AG09309 (cell line): ENCODE data around the gene CRTC3.

Source experiments
- DNase-seq: peaks from one replicate; pipeline ENCODE4 v3.0.0-alpha.2; 2010; ENCODE audit warnings: low read depth
- H3K4me3 ChIP-seq: 2 replicates; pipeline ENCODE4 v1.5.1; 2011; ENCODE audit warnings: mild to moderate bottlenecking, low read depth, low read length, moderate library complexity; ENCODE audit not compliant: control insufficient read depth
- CTCF ChIP-seq: IDR thresholded peaks from 2 replicates; pipeline ENCODE4 v1.5.1; 2011; ENCODE audit warnings: mild to moderate bottlenecking, low read depth, low read length, inconsistent platforms; ENCODE audit not compliant: insufficient read depth, control insufficient read depth; ENCODE audit errors: missing control alignments

CRTC3 gene

GRCh38 chr15:90586948-90587347, 57.2 kb downstream of the CRTC3 start:
- no peak overlapping the region for H3K4me3 ChIP-seq
- no peak for DNase-seq
- TF ChIP-seq CTCF = no peak

GRCh38 chr15:90588427-90588826, 58.7 kb downstream of the CRTC3 start:
- no peak overlapping the region for H3K4me3 ChIP-seq
- no peak for DNase-seq
- no peak for TF ChIP-seq CTCF

- DNase-seq = no peak
- no peak overlapping the region for H3K4me3 ChIP-seq
- no peak for TF ChIP-seq CTCF
Observed at GRCh38 chr15:90591524-90591923, 61.8 kb downstream of the CRTC3 start.

DNA sequence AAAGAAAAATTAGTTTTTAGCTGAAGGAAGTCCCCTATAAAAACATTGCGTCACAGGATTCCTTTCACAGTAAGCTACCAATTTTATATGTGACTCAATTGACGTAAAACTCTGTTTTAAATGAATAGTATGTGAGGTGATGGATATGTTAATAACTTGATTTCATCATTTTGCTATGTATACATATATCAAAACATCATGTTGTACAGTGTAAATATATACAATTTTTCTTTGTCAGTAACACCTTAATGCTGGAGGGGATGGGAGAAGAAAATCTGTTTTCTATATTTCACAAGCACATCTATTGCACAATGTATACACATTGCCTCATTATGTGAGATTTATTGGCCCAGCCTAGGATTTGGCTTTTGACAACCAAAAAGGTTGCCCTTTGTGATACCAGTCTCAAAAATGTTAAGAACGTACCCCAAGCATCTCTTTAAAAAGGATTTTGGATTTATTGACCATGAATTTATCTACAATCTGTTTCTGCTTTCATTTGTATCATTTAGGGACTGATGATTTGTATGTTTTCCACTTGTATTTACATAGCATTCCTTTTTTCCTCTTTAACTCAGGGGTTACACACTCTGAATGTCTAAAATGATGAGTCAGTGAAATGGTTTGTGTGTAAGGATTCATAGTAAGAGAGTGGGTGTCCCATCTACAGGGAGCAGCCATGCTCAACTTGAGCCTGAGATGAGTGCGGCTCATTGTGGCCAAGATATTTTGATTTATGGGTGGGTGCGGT, 62.6 kb downstream of the CRTC3 start:
- no peak for TF ChIP-seq CTCF
- DNase-seq = peak; percentile 57
- no peak overlapping the region for H3K4me3 ChIP-seq

DNA sequence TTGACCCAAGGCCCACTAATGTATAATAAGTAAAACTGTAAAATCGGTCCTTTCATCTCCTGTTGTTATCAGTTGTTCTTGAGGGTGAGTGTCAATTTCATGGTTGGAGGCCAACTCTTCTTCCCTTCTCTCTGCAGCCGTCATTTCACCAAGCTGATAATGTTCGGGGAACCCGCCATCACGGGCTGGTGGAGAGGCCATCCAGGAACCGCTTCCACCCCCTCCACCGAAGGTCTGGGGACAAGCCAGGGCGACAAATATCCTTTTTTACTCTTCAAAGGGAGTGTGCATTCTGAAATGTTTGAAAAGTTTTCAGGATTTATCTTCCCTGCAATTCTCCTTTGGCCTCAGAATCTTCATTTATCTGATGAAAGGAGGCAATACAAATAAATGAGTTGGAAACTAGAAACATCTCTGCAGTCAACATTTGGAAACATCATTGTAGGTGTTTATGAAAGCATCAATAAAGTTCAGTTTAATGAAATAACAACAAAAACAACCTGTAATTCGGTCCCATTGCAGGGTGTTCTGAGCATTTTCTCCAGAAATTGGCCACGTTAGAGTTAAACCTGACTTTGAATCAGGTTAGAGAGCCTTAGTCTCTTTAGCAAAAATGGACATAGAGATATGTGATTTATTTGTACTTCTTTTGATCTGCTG, 63.9 kb downstream of the CRTC3 start:
- DNase-seq = no peak
- no peak for TF ChIP-seq CTCF
- H3K4me3 ChIP-seq = no peak overlapping the region

GRCh38 chr15:90594301-90594738, 64.6 kb downstream of the CRTC3 start:
- TF ChIP-seq CTCF = no peak

More at GRCh38 chr15:90594301-90594738, 64.6 kb downstream of the CRTC3 start:
- H3K4me3 ChIP-seq = no peak overlapping the region
- DNase-seq = no peak
